ENCODE results near the gene RPS6KB2. TPM values are rescaled to one million over a fixed set of nuclear protein-coding genes. Genes with fewer than 3 reads are reported as not detected.

The RPS6KB2 gene
- total RNA-seq: 59.9 and 65.0 TPM in 2 replicates
- 105 and 107 TPM in 2 replicates for polyA plus RNA-seq

DNA sequence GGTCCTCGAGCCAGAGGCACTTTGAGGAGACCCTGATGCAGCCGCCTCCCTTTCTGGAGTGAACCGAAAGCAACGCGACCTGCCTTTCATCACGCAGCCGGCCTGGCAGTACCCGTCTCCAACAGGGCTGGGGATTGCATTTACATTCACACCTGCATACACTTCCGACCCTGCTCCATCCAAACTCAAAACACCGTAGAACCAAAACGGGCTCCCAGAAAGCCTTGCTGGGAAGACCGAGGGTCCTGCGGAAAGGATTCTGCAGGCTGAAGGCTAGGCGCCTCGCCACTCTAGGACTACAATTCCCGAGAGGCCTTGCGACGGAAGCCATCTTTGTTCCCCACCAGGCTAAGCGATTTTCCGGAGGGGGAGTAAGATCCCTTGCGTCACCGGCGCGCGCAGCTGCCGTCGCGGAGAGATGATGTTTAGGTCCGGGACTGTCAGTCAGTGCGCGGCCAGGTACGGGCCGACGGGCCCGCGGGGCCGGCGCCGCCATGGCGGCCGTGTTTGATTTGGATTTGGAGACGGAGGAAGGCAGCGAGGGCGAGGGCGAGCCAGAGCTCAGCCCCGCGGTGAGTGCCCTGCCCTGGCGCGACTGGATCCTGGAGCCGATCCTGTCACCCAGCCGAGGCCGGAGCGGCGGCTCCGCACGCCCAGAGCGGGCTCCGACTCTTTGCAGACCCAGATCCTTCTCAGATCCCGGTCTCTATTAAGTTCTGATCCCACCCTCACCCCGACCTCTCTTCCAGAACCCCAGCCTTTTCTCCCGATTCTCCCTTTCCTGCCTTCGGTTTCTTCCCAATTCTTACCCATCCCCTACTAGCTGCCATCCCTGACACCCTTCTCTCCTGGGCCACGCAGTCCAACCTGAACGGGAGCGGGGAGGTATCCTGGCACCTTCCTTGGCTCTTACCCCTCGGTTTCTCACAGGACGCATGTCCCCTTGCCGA, at the start of gene RPS6KB2:
RPS6KB2 (plus strand) TSS at position 443 of the 950 bp plus-strand sequence; CDS start at position 495, 52 bp downstream.
- TF ChIP-seq EZH2 (IDR thresholded peaks at IDR 0.05; ENCODE audit: borderline replicate concordance) (no peak), CTCF (IDR thresholded peaks at IDR 0.05; ENCODE audit: poor library complexity) (no peak), EZH2phosphoT487 (IDR thresholded peaks at IDR 0.05; ENCODE audit: low read depth, severe bottlenecking, unreplicated experiment) (no peak)
- H3K27ac ChIP-seq: peak within 1 kb of the TSS; percentile 84
- H3K79me2 ChIP-seq: peaks cover 24% of the 10 kb centered on the region
- H3K4me2 ChIP-seq: peak within 1 kb of the TSS; percentile 96
- peak; percentile 98 for DNase-seq (ENCODE audit: low spot score)
- H2AFZ ChIP-seq: peak within 1 kb of the TSS; percentile 57
- no peaks in the 10 kb centered on the region for H3K9me2 ChIP-seq (replicated peaks; ENCODE audit: insufficient read depth)
- H3K4me3 ChIP-seq: peak within 1 kb of the TSS; percentile 86
- H3K27me3 ChIP-seq: no peaks in the 10 kb centered on the region
- H4K20me1 ChIP-seq (ENCODE audit: insufficient read depth, poor library complexity, severe bottlenecking): no peaks in the 10 kb centered on the region
- 3% methylated on average over 68 of the region's 68 CpGs for WGBS (ENCODE audit: low lambda C conversion rate, missing lambda C conversion rate)
- H3K4me1 ChIP-seq (ENCODE audit: insufficient read depth): peaks cover 10% of the 10 kb centered on the region
- H3K36me3 ChIP-seq (replicated peaks; ENCODE audit: insufficient read depth, low read depth): no peaks in the 10 kb centered on the region
- no peaks in the 10 kb centered on the region for H3K9me3 ChIP-seq (ENCODE audit: low read depth)

DNA sequence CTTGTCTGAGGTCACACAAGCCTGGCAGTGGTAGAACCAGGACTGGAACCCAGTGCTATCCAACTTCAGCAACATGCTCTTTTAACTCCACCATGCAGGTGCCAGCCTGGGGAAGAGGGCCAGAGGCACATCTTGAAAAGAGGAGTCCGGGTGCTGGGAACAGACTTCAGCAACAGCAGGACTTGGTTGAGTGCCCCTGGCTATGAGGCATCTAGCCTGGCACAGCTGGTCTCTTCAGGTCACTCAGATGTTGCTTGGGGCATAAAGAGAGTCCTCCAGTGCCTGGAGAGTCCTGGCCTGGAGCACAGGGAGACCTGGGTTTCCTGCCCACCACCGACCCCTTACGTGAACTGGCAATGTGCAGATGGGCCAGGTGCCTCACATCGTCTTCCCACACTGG, 49.8 kb upstream of the RPS6KB2 start:
- no peak for TF ChIP-seq CTCF (IDR thresholded peaks at IDR 0.05; ENCODE audit: poor library complexity)
- no peak for TF ChIP-seq EZH2phosphoT487 (IDR thresholded peaks at IDR 0.05; ENCODE audit: low read depth, severe bottlenecking, unreplicated experiment)
- no peak for TF ChIP-seq EZH2 (IDR thresholded peaks at IDR 0.05; ENCODE audit: borderline replicate concordance)
- no peaks in the 10 kb centered on the region for H3K27me3 ChIP-seq
- H2AFZ ChIP-seq: no peak overlapping the region
- no peaks in the 10 kb centered on the region for H4K20me1 ChIP-seq (ENCODE audit: insufficient read depth, poor library complexity, severe bottlenecking)
- H3K9me2 ChIP-seq (replicated peaks; ENCODE audit: insufficient read depth): no peaks in the 10 kb centered on the region
- H3K9me3 ChIP-seq (ENCODE audit: low read depth): no peaks in the 10 kb centered on the region
- H3K27ac ChIP-seq: no peak overlapping the region
- H3K4me1 ChIP-seq (ENCODE audit: insufficient read depth): peaks cover 34% of the 10 kb centered on the region
- no peak overlapping the region for H3K4me3 ChIP-seq
- peaks cover under 1% of the 10 kb centered on the region for H3K79me2 ChIP-seq
- WGBS (ENCODE audit: low lambda C conversion rate, missing lambda C conversion rate): 84% methylated on average over 4 of the region's 4 CpGs
- no peak overlapping the region for H3K4me2 ChIP-seq
- no peaks in the 10 kb centered on the region for H3K36me3 ChIP-seq (replicated peaks; ENCODE audit: insufficient read depth, low read depth)
- DNase-seq (ENCODE audit: low spot score): no peak

- TF ChIP-seq EZH2phosphoT487 (IDR thresholded peaks at IDR 0.05; ENCODE audit: low read depth, severe bottlenecking, unreplicated experiment) (no peak), CTCF (IDR thresholded peaks at IDR 0.05; ENCODE audit: poor library complexity) (no peak), EZH2 (IDR thresholded peaks at IDR 0.05; ENCODE audit: borderline replicate concordance) (no peak)
These were observed 48.9 kb upstream of the RPS6KB2 start for GRCh38 chr11:67379061-67380058.

More at GRCh38 chr11:67379061-67380058, 48.9 kb upstream of the RPS6KB2 start:
- H3K27me3 ChIP-seq: no peaks in the 10 kb centered on the region
- no peaks in the 10 kb centered on the region for H3K79me2 ChIP-seq
- H3K36me3 ChIP-seq (replicated peaks; ENCODE audit: insufficient read depth, low read depth): no peaks in the 10 kb centered on the region
- peak; percentile 54 for DNase-seq (ENCODE audit: low spot score)
- no peak overlapping the region for H3K4me2 ChIP-seq
- H4K20me1 ChIP-seq (ENCODE audit: insufficient read depth, poor library complexity, severe bottlenecking): no peaks in the 10 kb centered on the region
- peaks cover 26% of the 10 kb centered on the region for H3K4me1 ChIP-seq (ENCODE audit: insufficient read depth)
- no peaks in the 10 kb centered on the region for H3K9me2 ChIP-seq (replicated peaks; ENCODE audit: insufficient read depth)
- WGBS (ENCODE audit: low lambda C conversion rate, missing lambda C conversion rate): 67% methylated on average over 20 of the region's 23 CpGs
- H2AFZ ChIP-seq: no peak overlapping the region
- no peaks in the 10 kb centered on the region for H3K9me3 ChIP-seq (ENCODE audit: low read depth)
- H3K27ac ChIP-seq: peak overlapping the region; percentile 37
- H3K4me3 ChIP-seq: no peak overlapping the region
